SK-N-MC (cell line): Measurements from ENCODE around the gene ATXN2.
A peak's percentile ranks its signal among the peaks of the same experiment; 100 is the strongest.

Source experiments
- DNase-seq: peaks from one replicate; pipeline ENCODE4 v3.0.0-alpha.2; 2011; ENCODE audit warnings: low read depth, low spot score
- H3K27ac ChIP-seq: fragments of 200-600 bp; sonication (generic); 2 replicates; pipeline ENCODE4 v1.5.1; 2016; ENCODE audit warnings: mixed run types
- H3K36me3 ChIP-seq: fragments of 200-600 bp; sonication (generic); 2 replicates; pipeline ENCODE4 v1.6.1; 2017; ENCODE audit warnings: antibody characterized with exemption, low read length, mixed read lengths; ENCODE audit not compliant: insufficient read depth
- H3K4me3 ChIP-seq: fragments of 200-600 bp; sonication (generic); 2 replicates; pipeline ENCODE4 v1.5.1; 2016
- H3K9ac ChIP-seq: fragments of 200-600 bp; sonication (generic); 2 replicates; pipeline ENCODE4 v1.8.0; 2017; ENCODE audit warnings: mixed run types, mixed read lengths; ENCODE audit not compliant: insufficient read length
- H3K9me3 ChIP-seq: fragments of 200-600 bp; sonication (generic); 2 replicates; pipeline ENCODE4 v1.6.1; 2017; ENCODE audit warnings: low read depth, mild to moderate bottlenecking, antibody characterized with exemption, low read length, moderate library complexity, mixed read lengths
- EZH2 ChIP-seq: fragments of 200-600 bp; sonication (generic); IDR thresholded peaks from one replicate; pipeline ENCODE4 v1.6.1; 2017; ENCODE audit warnings: antibody characterized with exemption
- FOXP2 ChIP-seq: optimal IDR thresholded peaks from 2 replicates; pipeline ENCODE3; 2011; ENCODE audit warnings: mild to moderate bottlenecking, moderate library complexity; ENCODE audit not compliant: insufficient read depth; ENCODE audit errors: extremely low read length, control extremely low read depth
- POLR2AphosphoS5 ChIP-seq: IDR thresholded peaks from 2 replicates; pipeline ENCODE4 v1.6.1; 2012; ENCODE audit warnings: mild to moderate bottlenecking, low read depth, low read length, borderline replicate concordance

Gene ATXN2

GRCh38 chr12:111451232-111451631 is 147.9 kb downstream of the ATXN2 start:
- Histone ChIP-seq H3K9ac (no peak overlapping the region), H3K4me3 (no peak overlapping the region), H3K36me3 (peaks cover 78% of the 10 kb centered on the region), H3K27ac (peak overlapping the region; percentile 76), H3K9me3 (no peaks in the 10 kb centered on the region)
- no peak for DNase-seq
- TF ChIP-seq FOXP2 (no peak), EZH2 (no peak), POLR2AphosphoS5 (no peak)

DNA sequence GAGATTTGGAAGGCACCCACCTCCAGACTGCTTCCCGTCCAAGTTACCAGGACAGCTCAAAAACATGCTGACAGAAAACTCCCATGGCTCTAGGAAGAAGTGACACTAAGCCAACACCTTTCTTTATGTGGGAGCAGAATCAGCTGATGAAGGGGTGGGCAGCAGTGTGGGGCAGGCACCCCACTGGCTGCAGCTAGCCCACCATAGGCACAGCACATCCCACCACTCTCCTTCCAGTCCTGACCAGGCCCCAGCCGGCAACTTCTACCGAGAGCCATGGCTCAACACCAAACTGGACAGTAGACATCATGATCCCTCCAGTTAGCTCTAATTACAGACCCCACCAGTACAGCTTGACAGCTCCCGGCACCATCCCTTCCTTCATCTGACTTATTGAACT is 148.4 kb downstream of the ATXN2 start:
- Histone ChIP-seq H3K4me3 (no peak overlapping the region), H3K9me3 (no peaks in the 10 kb centered on the region), H3K36me3 (peaks cover 78% of the 10 kb centered on the region), H3K9ac (no peak overlapping the region), H3K27ac (peak overlapping the region; percentile 76)
- TF ChIP-seq FOXP2 (no peak), POLR2AphosphoS5 (no peak), EZH2 (no peak)
- no peak for DNase-seq

DNA sequence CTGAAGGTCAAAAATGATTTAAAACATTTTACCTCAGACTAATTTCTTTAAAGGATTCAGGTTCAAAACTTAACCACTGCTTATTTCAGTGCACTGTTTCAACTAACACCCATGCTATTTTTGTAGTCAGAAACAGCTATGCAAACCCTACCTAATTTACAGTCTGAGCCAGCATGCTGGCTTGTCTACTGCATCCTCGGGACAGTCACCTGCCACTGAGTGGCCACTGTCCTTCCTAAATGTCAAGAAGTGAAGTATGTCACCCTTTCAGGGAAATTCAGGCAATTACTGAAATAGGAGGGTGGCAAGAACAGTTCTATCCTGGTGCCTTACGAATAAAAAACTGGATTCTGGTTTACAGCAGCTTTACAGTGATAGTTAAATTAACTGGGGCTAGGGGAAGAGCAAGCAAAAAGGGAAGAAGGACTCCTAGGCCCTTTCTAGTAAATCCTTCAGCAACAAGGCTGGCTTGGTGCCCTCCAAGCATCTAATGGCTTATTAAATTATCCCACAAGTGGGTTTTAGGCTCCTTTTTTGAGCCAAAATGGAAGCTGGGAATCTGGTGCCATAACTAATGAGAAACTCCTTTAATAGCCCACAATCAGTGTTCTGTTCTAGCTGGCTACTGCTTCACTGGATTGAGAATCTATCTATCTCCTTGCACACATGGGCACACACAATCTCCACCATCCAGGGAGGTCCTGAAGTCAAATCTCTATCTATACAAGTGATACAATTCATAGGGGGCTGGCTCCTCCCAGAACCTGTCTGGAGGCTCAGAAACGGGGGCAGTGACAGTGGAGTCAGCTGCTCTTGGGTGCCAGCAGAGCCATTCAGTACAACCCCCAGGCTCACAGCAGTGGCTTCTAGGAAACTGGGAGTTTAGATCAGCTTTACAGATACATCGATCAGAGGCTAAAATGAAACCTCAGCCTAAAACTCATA is 150.0 kb downstream of the ATXN2 start:
- Histone ChIP-seq H3K9ac (peak overlapping the region; percentile 1), H3K27ac (peak overlapping the region; percentile 76)
- DNase-seq = no peak

DNA sequence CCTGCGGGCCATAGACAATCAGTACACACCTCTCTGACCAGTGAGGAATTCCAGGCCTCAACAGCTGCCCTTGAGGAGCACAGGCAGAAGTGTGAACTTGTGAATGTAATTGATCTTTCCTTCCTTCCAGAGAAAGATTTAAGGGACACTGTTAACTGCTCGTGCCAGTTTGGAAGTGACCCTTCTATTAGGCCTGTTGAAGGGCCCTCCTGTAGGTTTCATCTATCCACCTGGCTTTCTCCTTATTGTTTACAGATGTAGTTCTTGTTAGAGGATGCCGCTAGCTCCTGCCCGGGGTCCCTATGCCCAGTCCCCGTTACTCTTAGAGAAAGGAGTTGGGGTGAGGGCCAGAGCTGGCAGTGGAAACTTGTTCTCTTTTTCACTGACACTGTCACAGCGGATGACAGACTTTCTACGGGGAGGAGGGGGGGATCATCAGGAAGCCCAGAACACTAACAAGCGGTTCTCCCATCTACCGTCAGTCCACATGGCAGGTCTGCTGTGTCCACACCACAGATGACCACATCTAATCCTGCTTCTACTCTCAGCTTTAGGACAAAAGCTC is 150.8 kb downstream of the ATXN2 start:
- H3K27ac ChIP-seq = peak overlapping the region; percentile 76
- peaks cover 72% of the 10 kb centered on the region for H3K36me3 ChIP-seq

More for the DNA sequence above, 150.0 kb downstream of the ATXN2 start:
- no peaks in the 10 kb centered on the region for H3K9me3 ChIP-seq
- no peak overlapping the region for H3K4me3 ChIP-seq
- no peak for TF ChIP-seq EZH2
- TF ChIP-seq POLR2AphosphoS5 = peak; percentile 7; the same call in 1 of the 2 replicates
- peaks cover 78% of the 10 kb centered on the region for H3K36me3 ChIP-seq

DNA sequence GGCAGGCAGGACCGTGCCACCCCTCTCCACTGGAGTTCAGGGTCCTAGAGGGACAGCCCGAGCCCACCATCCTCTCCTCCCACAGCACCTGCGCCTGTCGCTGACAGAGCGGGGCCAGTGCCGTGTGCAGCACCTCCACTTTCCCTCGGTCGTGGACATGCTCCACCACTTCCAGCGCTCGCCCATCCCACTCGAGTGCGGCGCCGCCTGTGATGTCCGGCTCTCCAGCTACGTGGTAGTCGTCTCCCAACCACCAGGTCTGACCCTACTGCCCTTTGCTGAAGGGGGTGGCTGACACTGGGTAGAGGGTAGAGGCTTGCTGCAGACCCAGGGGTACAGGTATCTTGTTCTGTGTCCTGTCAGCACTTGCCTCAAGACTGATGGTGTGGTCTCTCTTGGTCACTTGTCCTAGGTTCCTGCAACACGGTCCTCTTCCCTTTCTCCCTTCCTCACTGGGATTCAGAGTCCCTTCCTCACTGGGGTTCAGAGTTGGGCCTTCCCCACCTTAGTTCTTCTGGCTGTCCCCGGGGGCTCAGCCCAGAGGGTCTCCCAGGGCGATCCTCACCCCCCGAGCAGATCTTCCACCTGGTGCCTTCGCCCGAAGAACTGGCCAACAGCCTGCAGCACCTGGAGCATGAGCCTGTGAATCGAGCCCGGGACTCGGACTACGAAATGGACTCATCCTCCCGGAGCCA is 151.4 kb downstream of the ATXN2 start:
- H3K4me3 ChIP-seq = no peak overlapping the region
- TF ChIP-seq POLR2AphosphoS5 (no peak), FOXP2 (no peak), EZH2 (no peak)
- H3K27ac ChIP-seq = no peak overlapping the region
- H3K36me3 ChIP-seq = peaks cover 68% of the 10 kb centered on the region
- H3K9me3 ChIP-seq = no peaks in the 10 kb centered on the region
- DNase-seq = no peak
- no peak overlapping the region for H3K9ac ChIP-seq

More for the DNA sequence above, 150.8 kb downstream of the ATXN2 start:
- H3K9me3 ChIP-seq = no peaks in the 10 kb centered on the region
- H3K9ac ChIP-seq = no peak overlapping the region
- no peak for DNase-seq
- no peak for TF ChIP-seq FOXP2
- no peak for TF ChIP-seq EZH2
- no peak for TF ChIP-seq POLR2AphosphoS5
- H3K4me3 ChIP-seq = no peak overlapping the region

DNA sequence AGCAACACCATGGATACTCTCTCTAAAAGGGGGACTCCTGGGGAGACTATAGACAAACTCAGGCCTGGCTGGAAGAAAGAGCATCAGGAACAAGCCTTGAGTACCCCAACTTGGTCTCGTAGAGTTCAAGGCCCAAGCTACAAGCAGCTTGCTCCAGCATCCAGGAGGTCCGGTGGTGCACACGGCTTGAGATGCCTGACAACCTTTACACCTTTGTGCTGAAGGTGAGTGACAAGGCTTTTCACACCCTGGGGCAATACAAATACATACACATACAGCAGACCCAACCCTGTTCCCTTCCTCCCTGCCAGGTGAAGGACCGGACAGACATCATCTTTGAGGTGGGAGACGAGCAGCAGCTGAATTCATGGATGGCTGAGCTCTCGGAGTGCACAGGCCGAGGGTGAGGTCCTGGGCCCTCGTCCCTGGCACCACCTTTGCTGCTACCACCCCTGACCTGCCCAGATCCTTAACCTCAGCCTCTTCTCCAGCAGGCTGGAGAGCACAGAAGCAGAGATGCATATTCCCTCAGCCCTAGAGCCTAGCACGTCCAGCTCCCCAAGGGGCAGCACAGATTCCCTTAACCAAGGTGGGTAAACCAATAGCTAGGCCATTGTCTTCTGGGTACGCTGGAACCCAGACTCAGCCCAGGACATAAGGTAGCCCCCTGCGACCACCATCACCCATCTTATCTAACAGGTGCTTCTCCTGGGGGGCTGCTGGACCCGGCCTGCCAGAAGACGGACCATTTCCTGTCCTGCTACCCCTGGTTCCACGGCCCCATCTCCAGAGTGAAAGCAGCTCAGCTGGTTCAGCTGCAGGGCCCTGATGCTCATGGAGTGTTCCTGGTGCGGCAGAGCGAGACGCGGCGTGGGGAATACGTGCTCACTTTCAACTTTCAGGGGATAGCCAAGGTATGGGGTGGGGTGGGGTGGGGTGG is 152.2 kb downstream of the ATXN2 start:
- Histone ChIP-seq H3K9ac (no peak overlapping the region), H3K4me3 (no peak overlapping the region), H3K27ac (peak overlapping the region; percentile 74; the same call in 1 of the 2 replicates), H3K36me3 (peaks cover 71% of the 10 kb centered on the region), H3K9me3 (no peaks in the 10 kb centered on the region)
- TF ChIP-seq POLR2AphosphoS5 (no peak), EZH2 (no peak), FOXP2 (no peak)
- DNase-seq = no peak

DNA sequence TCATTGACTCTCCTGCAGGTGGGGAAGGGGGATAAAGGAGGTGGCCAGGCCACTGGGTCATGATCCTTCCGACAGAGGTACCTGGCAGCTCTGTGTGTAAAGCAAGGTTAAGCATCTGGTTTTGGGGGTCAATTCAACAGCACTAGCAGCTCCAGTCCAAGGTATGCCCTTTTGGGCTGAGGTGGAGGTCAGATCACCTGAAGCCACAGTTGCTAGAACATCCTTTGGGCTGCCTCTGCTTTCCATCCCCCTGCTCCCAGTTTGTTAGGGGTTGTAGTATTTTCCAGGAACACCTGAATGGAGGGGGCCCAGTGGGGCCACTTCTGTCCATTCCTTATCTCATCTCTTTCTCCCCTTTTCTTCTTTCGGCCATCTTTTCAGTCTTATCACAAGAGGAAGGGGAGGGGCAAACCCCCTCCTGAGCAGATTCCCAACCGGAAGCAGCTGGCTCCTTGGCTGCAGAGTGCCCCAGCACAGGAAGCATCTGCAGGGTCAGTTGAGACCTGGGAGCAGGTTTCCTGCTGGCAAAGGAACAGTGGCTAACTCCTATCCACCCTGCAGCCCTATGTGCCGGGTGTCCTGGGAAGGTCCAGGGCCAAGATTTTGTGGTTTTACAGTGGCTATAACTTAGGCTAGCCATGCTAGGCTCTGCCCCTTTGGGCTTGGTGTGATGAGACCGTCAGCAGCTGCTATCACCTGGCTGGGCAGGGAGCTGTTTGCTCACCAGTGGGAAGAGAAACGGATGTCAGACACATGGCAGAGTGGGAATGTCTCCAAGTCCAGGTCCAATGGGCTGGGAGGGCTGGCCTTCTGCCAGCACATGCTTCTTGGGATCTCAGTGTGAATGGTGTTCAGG is 153.2 kb downstream of the ATXN2 start:
- H3K27ac ChIP-seq = peak overlapping the region; percentile 74
- no peaks in the 10 kb centered on the region for H3K9me3 ChIP-seq
- TF ChIP-seq POLR2AphosphoS5 (no peak), FOXP2 (no peak)
- H3K36me3 ChIP-seq = peaks cover 66% of the 10 kb centered on the region
- H3K9ac ChIP-seq = peak overlapping the region; percentile 13
- no peak overlapping the region for H3K4me3 ChIP-seq
- no peak for DNase-seq
